Measurements from ENCODE around the gene SPOPL. TPM values are rescaled to one million over a fixed set of nuclear protein-coding genes. Genes with fewer than 3 reads are reported as not detected.
"Not testable (repeated sequence)": the region's sequence is repeated elsewhere in the genome, so short reads cannot be mapped to it uniquely, and the experiment has no call there.

SPOPL gene
- total RNA-seq, 1 donor = 56.1 TPM

DNA sequence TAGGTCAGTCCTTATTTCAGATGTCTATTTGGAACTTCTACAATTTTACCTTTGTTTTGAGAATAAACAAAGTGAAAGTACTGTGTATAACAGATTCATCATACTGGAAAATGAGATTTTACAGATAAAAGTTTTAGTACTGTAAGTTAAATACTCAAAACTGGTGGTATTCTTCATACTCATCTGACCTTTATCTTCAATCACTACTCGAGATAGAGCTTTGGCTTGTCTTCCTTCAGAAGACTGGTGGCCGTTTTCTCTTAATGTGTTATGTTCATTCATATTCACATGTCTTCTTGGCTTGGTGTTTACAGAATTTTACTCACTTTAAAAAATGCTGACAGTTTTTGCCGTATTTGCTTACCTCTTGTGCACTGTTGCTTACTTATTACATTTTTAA, 2.1 kb downstream of the SPOPL start:
- peaks cover 51% of the 10 kb centered on the region for H3K4me1 ChIP-seq (ENCODE audit: insufficient read depth, low read length)
- H3K27me3 ChIP-seq (ENCODE audit: insufficient read depth, low read length) = no peaks in the 10 kb centered on the region
- peak overlapping the region; percentile 80 for H3K4me3 ChIP-seq (ENCODE audit: low read length)
- H3K9me3 ChIP-seq (ENCODE audit: low read depth, low read length) = no peaks in the 10 kb centered on the region

GRCh38 chr2:138504092-138504491, 2.5 kb downstream of the SPOPL start:
- Histone ChIP-seq H3K27me3 (ENCODE audit: insufficient read depth, low read length) (no peaks in the 10 kb centered on the region), H3K4me3 (ENCODE audit: low read length) (peak overlapping the region; percentile 22), H3K9me3 (ENCODE audit: low read depth, low read length) (no peaks in the 10 kb centered on the region), H3K4me1 (ENCODE audit: insufficient read depth, low read length) (peaks cover 51% of the 10 kb centered on the region)

- peaks cover 46% of the 10 kb centered on the region for H3K4me1 ChIP-seq (ENCODE audit: insufficient read depth, low read length)
- H3K9me3 ChIP-seq (ENCODE audit: low read depth, low read length) = no peaks in the 10 kb centered on the region
- H3K4me3 ChIP-seq (ENCODE audit: low read length) = peak overlapping the region; percentile 22
- no peaks in the 10 kb centered on the region for H3K27me3 ChIP-seq (ENCODE audit: insufficient read depth, low read length)
Measured at GRCh38 chr2:138504546-138505235, 3.1 kb downstream of the SPOPL start.

DNA sequence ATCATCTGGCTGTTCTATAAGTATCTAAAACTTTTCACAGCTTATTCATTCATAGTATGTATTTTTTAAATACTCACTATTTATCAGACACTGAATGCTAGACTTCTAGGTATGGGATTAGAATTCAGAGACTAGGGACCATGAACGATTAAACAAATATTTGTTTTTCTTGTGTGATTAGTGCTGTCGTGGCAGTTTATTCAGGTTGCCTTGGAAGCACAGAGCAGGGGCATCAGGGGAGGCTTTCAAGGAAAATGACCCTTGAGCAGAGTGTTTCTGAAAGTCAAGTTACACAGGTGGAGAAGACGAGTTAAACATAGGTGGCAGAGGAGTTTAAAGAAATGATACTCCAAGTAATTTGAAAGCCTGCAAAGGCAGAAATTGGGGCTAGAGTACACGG, 5.7 kb downstream of the SPOPL start:
- Histone ChIP-seq H3K4me3 (ENCODE audit: low read length) (no peak overlapping the region), H3K4me1 (ENCODE audit: insufficient read depth, low read length) (peaks cover 29% of the 10 kb centered on the region), H3K9me3 (ENCODE audit: low read depth, low read length) (no peaks in the 10 kb centered on the region), H3K27me3 (ENCODE audit: insufficient read depth, low read length) (no peaks in the 10 kb centered on the region)

- Histone ChIP-seq H3K9me3 (ENCODE audit: low read depth, low read length) (no peaks in the 10 kb centered on the region), H3K27me3 (ENCODE audit: insufficient read depth, low read length) (no peaks in the 10 kb centered on the region), H3K4me3 (ENCODE audit: low read length) (no peak overlapping the region), H3K4me1 (ENCODE audit: insufficient read depth, low read length) (peaks cover 34% of the 10 kb centered on the region)
Measured at GRCh38 chr2:138510319-138510718, 8.7 kb downstream of the SPOPL start.

DNA sequence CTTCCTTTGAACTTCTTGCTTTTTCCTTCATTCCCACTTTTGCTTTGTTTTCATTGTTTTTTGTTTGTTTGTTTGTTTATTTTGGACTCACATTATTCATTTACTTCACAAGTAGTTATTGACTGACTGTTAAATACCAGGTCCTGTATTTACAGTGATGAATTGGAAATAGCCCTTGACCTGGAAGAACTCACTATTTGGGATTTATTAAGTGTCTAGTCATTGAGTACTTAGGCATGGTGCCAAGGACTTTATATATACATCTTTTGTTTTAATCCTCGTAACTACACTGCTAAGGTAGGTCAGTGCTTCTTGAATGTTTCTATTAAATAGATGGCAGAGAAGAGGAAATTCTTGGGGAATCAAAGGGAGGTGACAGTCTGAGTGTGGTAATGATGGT, 11.1 kb downstream of the SPOPL start:
- H3K4me3 ChIP-seq (ENCODE audit: low read length) = no peak overlapping the region
- peaks cover 22% of the 10 kb centered on the region for H3K4me1 ChIP-seq (ENCODE audit: insufficient read depth, low read length)
- H3K27me3 ChIP-seq (ENCODE audit: insufficient read depth, low read length) = no peaks in the 10 kb centered on the region
- H3K9me3 ChIP-seq (ENCODE audit: low read depth, low read length) = no peaks in the 10 kb centered on the region

DNA sequence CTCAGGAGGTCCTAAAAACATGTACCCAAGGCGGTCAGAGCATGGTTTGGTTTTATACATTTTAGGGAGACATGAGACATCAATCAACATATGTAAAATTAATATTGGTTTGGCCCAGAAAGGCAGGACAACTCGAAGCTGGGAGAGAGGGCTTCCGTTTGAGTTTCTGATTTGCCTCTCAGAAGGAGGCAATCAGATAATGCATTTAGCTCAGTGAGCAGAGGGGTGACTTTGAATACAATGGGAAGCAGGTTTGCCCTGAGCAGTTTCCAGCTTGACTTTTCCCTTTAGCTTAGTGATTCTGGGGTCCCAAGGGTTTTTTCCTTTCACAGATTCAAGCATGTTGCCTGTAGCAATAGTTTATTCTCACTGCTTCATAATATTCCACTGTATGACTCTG, 12.6 kb downstream of the SPOPL start:
- Histone ChIP-seq H3K9me3 (ENCODE audit: low read depth, low read length) (no peaks in the 10 kb centered on the region), H3K27me3 (ENCODE audit: insufficient read depth, low read length) (no peaks in the 10 kb centered on the region), H3K4me3 (ENCODE audit: low read length) (no peak overlapping the region), H3K4me1 (ENCODE audit: insufficient read depth, low read length) (peaks cover 22% of the 10 kb centered on the region)

DNA sequence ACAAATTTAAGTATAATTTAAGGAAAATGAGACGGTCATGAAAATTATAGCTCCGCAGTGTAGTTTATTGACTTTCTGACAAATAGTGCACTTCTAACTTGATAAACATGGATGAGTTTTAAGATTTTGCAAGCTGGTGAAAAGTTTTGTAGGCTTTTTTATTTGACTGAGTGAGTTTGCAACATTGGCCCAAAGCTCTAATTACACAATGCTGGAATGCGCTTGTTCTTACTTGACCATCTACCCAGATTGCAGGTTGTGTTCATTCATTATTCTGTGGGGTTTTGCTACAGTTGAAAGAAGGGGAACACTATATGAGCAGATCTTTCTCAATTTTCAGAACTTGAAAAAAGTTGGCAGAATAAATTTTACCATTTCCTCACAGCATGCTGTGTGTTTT, 13.5 kb downstream of the SPOPL start:
- Histone ChIP-seq H3K9me3 (ENCODE audit: low read depth, low read length) (no peaks in the 10 kb centered on the region), H3K27me3 (ENCODE audit: insufficient read depth, low read length) (no peaks in the 10 kb centered on the region), H3K4me1 (ENCODE audit: insufficient read depth, low read length) (peaks cover 22% of the 10 kb centered on the region), H3K4me3 (ENCODE audit: low read length) (no peak overlapping the region)

DNA sequence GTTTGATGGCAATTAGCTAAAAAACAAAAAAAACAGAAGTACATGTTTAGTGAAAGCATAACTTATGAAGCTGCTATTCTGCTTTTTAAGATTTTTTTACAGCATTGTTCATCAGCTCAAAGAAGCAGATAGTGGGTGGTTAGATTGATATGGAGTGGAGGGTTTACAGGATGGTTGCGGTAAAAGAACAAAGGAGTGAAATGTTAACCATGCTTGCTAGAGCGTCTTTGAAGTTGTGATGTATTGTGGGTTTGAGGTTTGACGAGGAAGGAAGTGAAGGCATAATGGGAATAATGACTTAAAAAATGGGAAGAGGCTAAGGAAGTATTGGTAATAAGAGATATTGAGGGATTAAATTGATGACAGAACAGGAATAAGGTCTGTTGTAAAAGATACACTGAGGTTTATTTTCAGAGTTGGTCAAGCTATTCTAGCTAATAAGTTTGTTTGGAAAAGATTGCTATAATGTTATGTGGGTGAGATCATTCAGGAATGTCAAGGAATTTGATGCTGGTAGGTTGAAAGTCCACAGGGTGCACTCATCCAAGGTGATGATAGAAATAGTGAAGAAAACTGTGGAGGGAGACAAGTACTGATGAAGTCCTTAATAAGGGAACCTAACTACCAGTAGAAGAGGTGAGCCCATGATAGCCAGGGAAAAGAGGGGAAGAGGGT, 14.6 kb downstream of the SPOPL start:
- H3K27me3 ChIP-seq (ENCODE audit: insufficient read depth, low read length) = no peaks in the 10 kb centered on the region
- no peaks in the 10 kb centered on the region for H3K9me3 ChIP-seq (ENCODE audit: low read depth, low read length)
- H3K4me3 ChIP-seq (ENCODE audit: low read length) = no peak overlapping the region
- H3K4me1 ChIP-seq (ENCODE audit: insufficient read depth, low read length) = peaks cover 22% of the 10 kb centered on the region

GRCh38 chr2:138518860-138519259, 17.3 kb downstream of the SPOPL start:
- no peaks in the 10 kb centered on the region for H3K9me3 ChIP-seq (ENCODE audit: low read depth, low read length)
- peaks cover 32% of the 10 kb centered on the region for H3K4me1 ChIP-seq (ENCODE audit: insufficient read depth, low read length)
- H3K27me3 ChIP-seq (ENCODE audit: insufficient read depth, low read length) = no peaks in the 10 kb centered on the region
- H3K4me3 ChIP-seq (ENCODE audit: low read length) = no peak overlapping the region

GRCh38 chr2:138521821-138522220, 20.3 kb downstream of the SPOPL start:
- Histone ChIP-seq H3K27me3 (ENCODE audit: insufficient read depth, low read length) (no peaks in the 10 kb centered on the region), H3K4me1 (ENCODE audit: insufficient read depth, low read length) (peaks cover 13% of the 10 kb centered on the region), H3K4me3 (ENCODE audit: low read length) (no peak overlapping the region), H3K9me3 (ENCODE audit: low read depth, low read length) (no peaks in the 10 kb centered on the region)

- Histone ChIP-seq H3K27me3 (ENCODE audit: insufficient read depth, low read length) (no peaks in the 10 kb centered on the region), H3K4me1 (ENCODE audit: insufficient read depth, low read length) (peaks cover 13% of the 10 kb centered on the region), H3K9me3 (ENCODE audit: low read depth, low read length) (no peaks in the 10 kb centered on the region), H3K4me3 (ENCODE audit: low read length) (no peak overlapping the region)
Measured at GRCh38 chr2:138522556-138522955, 21.0 kb downstream of the SPOPL start.

GRCh38 chr2:138523018-138523672, 21.6 kb downstream of the SPOPL start:
- H3K4me3 ChIP-seq (ENCODE audit: low read length); H3K27me3 ChIP-seq (ENCODE audit: insufficient read depth, low read length); H3K9me3 ChIP-seq (ENCODE audit: low read depth, low read length): not testable (repeated sequence)
- H3K4me1 ChIP-seq (ENCODE audit: insufficient read depth, low read length) = peaks cover 13% of the 10 kb centered on the region

DNA sequence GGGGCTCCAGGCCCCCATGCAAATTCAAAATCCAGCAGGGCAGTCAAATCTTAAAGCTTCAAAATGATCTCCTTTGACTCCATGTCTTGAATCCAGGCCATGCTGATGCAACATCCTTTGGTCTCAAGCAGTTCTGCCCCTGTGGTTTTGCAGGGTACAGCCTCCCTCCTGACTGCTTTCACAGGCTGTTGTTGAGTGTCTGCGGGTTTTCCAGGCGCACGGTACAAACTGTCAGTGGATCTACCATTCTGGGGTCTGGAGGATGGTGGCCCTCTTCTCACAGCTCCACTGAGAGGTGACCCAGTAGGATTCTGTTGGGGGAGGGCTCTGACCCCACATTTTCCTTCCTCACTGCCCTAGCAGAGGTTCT, 22.1 kb downstream of the SPOPL start:
- H3K4me1 ChIP-seq (ENCODE audit: insufficient read depth, low read length) = peaks cover 13% of the 10 kb centered on the region
- not testable (repeated sequence) for H3K27me3 ChIP-seq (ENCODE audit: insufficient read depth, low read length); H3K4me3 ChIP-seq (ENCODE audit: low read length); H3K9me3 ChIP-seq (ENCODE audit: low read depth, low read length)

- not testable (repeated sequence) for H3K27me3 ChIP-seq (ENCODE audit: insufficient read depth, low read length); H3K9me3 ChIP-seq (ENCODE audit: low read depth, low read length); H3K4me3 ChIP-seq (ENCODE audit: low read length)
- H3K4me1 ChIP-seq (ENCODE audit: insufficient read depth, low read length) = peaks cover 13% of the 10 kb centered on the region
Measured at GRCh38 chr2:138524353-138524752, 22.8 kb downstream of the SPOPL start.

GRCh38 chr2:138531913-138532312, 30.3 kb downstream of the SPOPL start:
- Histone ChIP-seq H3K4me1 (ENCODE audit: insufficient read depth, low read length) (peaks cover 11% of the 10 kb centered on the region), H3K27me3 (ENCODE audit: insufficient read depth, low read length) (no peaks in the 10 kb centered on the region), H3K4me3 (ENCODE audit: low read length) (no peak overlapping the region), H3K9me3 (ENCODE audit: low read depth, low read length) (no peaks in the 10 kb centered on the region)

Data from mononuclear cell (primary cell).